ENCODE data around the gene EPG5. TPM values are rescaled to one million over a fixed set of nuclear protein-coding genes. Genes with fewer than 3 reads are reported as not detected.

Gene EPG5
- total and polyA plus RNA-seq, 10 of the 15 experiments (the other 5 are each of a cell fraction or from before 2014, with no cell fraction given): 1.9 to 27.7 (median 9.0) TPM

GRCh38 chr18:45920367-45920766, 46.8 kb downstream of the EPG5 start:
- H3K27me3 ChIP-seq (replicated peaks in 1 of 2; ENCODE audit: control insufficient read depth in 2 of 2, insufficient read depth in 2 of 2, low read length in 1 of 2): no peaks in the 10 kb centered on the region
- peak; percentile 54 for ATAC-seq
- POLR2A ChIA-PET: no interaction called here

More at GRCh38 chr18:45920367-45920766, 46.8 kb downstream of the EPG5 start:
- TF ChIP-seq MEF2A (IDR thresholded peaks at IDR 0.05; ENCODE audit: insufficient read depth, low read depth, low read length): no peak
- no peak for TF ChIP-seq POLR2AphosphoS5 (IDR thresholded peaks at IDR 0.05; ENCODE audit: low read length)
- TF ChIP-seq BCLAF1 (IDR thresholded peaks at IDR 0.05): no peak
- peak; percentile 41 for TF ChIP-seq MEF2B (IDR thresholded peaks at IDR 0.05; ENCODE audit: partially characterized antibody, poor library complexity, severe bottlenecking)
- WGBS (ENCODE audit: insufficient coverage, insufficient replicate concordance, low lambda C conversion rate, missing lambda C conversion rate): 82% methylated on average over 4 of the region's 4 CpGs
- H3K4me1 ChIP-seq (ENCODE audit: control insufficient read depth, insufficient read depth, low read length): no peaks in the 10 kb centered on the region
- H3K36me3 ChIP-seq (ENCODE audit: control insufficient read depth in 2 of 2, insufficient read depth in 2 of 2, low read length in 1 of 2): peaks cover 4 to 21% of the 10 kb centered on the region in 2 experiments
- no peaks in the 10 kb centered on the region for H3K9me3 ChIP-seq (replicated peaks; ENCODE audit: control insufficient read depth, insufficient read depth, low read length)
- SMC1A ChIA-PET (ENCODE audit: uncharacterized antibody, unreplicated experiment): interaction anchor here (1.0 to 1.2 kb wide), 2 partner anchors 149 to 254 kb away, joined by 3 read pairs; no protein-coding TSS in a partner anchor
- H3K4me3 ChIP-seq: no peak overlapping the region
- RAD21 ChIA-PET (ENCODE audit: unreplicated experiment): no interaction called here
- H3K4me2 ChIP-seq (ENCODE audit: control insufficient read depth, insufficient read depth): no peak overlapping the region
- in situ Hi-C loops (cut with MboI) (loop anchor here (5.0 kb wide), 1 partner anchor 152 kb away; the partner anchor contains the start of gene PSTPIP2), intact Hi-C loops (cut with micrococcal nuclease; ENCODE audit: unreplicated experiment) (no loop called here)
- BruUV-seq (replicated peaks): no TSS peak
- H3K9ac ChIP-seq (ENCODE audit: control insufficient read depth, insufficient read depth, low read length): no peak overlapping the region
- no peaks in the 10 kb centered on the region for H3K79me2 ChIP-seq (ENCODE audit: control insufficient read depth, insufficient read depth, low read length)
- FAIRE-seq (no peak), DNase-seq (ENCODE audit: low read depth, low spot score) (no peak)
- H4K20me1 ChIP-seq (ENCODE audit: control insufficient read depth, insufficient read depth): no peaks in the 10 kb centered on the region; the same call in 1 of the 2 replicates
- no peak overlapping the region for H2AFZ ChIP-seq (ENCODE audit: control insufficient read depth, low read depth, low read length)
- CTCF ChIA-PET: interaction anchor here (1.0 to 1.1 kb wide), 2 partner anchors 18 to 135 kb away, joined by 3 read pairs; no protein-coding TSS in a partner anchor
- H3K27ac ChIP-seq (ENCODE audit: control insufficient read depth, insufficient read depth): no peak overlapping the region
